Motor neuron (in vitro differentiated cells): ENCODE data around the gene LRRFIP2. TPM values are rescaled to one million over a fixed set of nuclear protein-coding genes. Genes with fewer than 3 reads are reported as not detected.
A peak's percentile ranks its signal among the peaks of the same experiment; 100 is the strongest.

Experiments
- ATAC-seq, 8 experiments: fragments of 200-7000 bp; cut with Tn5 transposase; replicated peaks in 6 of 8; 2 replicates each; pipeline ENCODE4 v1.8.0; 2021; ENCODE audit warnings: mild to moderate bottlenecking in 8 of 8, moderate library complexity in 8 of 8
- H3K27ac ChIP-seq, 2 donors: fragments of 250-450 bp; sonication (Bioruptor Pico); 2 replicates each; pipeline ENCODE4 v1.9.0; 2021; ENCODE audit warnings: antibody characterized with exemption in 2 of 2, mild to moderate bottlenecking in 2 of 2, moderate library complexity in 1 of 2
- H3K4me1 ChIP-seq, 2 donors: fragments of 250-450 bp; sonication (Bioruptor Pico); replicated peaks in 1 of 2; 2 replicates each; pipeline ENCODE4 v1.6.1; 2021; ENCODE audit warnings: antibody characterized with exemption in 2 of 2, mild to moderate bottlenecking in 2 of 2, moderate library complexity in 1 of 2
- H3K4me3 ChIP-seq, 5 donors: fragments of 250-450 bp; sonication (Bioruptor Pico); 2 replicates each; pipeline ENCODE4 v1.9.0; 2021; ENCODE audit warnings: antibody characterized with exemption in 5 of 5, mild to moderate bottlenecking in 5 of 5, moderate library complexity in 4 of 5
- WGBS, 10 experiments: fragments of 450-650 bp; shearing (Covaris generic); methylation state at CpG; one replicate each; pipeline ENCODE4 v1.0.0; 2022; 5-methylcytosine and 5-hydroxymethylcytosine counted together
- in situ Hi-C, 9 experiments: fragments of 400-800 bp; cut with MboI; loops; one replicate each; pipeline ENCODE4 v1.15.0; 2021; ENCODE audit warnings: low sequenced_read_pairs in 9 of 9, low pct_unique_long_range_greater_than_20kb in 2 of 9; ENCODE audit not compliant: unreplicated experiment in 9 of 9
- total RNA-seq, 8 experiments: library from RNA; unstranded; fragments of 300-600 nt; gene quantifications; 2 replicates each; pipeline versions ENCODE4 v1.2.3 to v1.2.4, GENCODE V29; 2022

LRRFIP2 gene
- total RNA-seq, 8 experiments from 2014 or later = 29.6 to 57.9 (median 42.7) TPM

DNA sequence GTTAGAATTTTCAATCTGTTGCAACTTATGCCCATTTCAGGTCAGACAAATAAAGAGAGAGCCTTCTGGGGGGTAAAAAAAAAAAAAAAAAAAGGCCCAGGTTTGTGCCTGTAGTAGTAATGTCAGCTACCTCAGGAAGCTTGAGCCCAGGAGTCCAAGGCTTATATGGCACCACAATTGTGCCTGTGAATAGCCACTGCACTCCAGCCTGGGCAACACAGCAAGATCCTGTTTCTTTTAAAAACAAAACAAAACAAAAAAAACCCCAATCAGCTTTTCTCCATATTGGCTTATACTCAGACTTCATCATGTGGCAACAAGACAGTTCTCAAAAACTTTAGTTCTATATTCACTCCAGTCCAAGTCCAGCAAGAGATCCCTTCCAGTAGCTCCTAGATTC is 8.4 kb upstream of the LRRFIP2 start:
- Histone ChIP-seq H3K4me1 (peaks cover 2% of the 10 kb centered on the region in 2 donors), H3K27ac (no peak overlapping the region), H3K4me3 (no peak overlapping the region)
- in situ Hi-C loops = no loop called here
- no peak for ATAC-seq

DNA sequence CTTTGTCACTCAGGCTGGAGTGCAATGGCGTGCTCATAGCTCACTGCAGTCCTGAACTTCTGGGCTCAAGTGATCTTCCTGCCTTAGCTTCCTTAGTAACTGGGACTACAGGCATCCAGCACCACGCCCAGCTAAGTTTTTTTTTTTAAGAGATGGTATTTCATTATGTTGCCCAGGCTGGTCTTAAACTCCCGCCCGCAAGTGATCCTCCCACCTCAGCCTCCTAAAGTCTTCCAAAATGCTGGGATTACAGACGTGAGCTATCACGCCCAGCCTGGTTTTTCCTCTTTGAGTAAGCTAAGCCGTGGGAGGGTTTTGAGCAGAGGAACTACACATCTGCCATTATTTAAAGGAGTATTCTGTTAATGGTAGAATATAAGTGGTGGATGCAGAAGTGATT is 7.4 kb upstream of the LRRFIP2 start:
- ATAC-seq = peak in 4 of 8 experiments; percentile 16 to 54 (median 47)
- WGBS, 10 experiments = 10 to 90% (median 79%) methylated on average over 1 to 7 of the region's 7 CpGs; no CpG with 5 or more reads in 1 of the 10 experiments
- H3K27ac ChIP-seq = no peak overlapping the region
- no peak overlapping the region for H3K4me3 ChIP-seq
- in situ Hi-C loops = no loop called here
- peaks cover 8 to 10% of the 10 kb centered on the region in 2 donors for H3K4me1 ChIP-seq

DNA sequence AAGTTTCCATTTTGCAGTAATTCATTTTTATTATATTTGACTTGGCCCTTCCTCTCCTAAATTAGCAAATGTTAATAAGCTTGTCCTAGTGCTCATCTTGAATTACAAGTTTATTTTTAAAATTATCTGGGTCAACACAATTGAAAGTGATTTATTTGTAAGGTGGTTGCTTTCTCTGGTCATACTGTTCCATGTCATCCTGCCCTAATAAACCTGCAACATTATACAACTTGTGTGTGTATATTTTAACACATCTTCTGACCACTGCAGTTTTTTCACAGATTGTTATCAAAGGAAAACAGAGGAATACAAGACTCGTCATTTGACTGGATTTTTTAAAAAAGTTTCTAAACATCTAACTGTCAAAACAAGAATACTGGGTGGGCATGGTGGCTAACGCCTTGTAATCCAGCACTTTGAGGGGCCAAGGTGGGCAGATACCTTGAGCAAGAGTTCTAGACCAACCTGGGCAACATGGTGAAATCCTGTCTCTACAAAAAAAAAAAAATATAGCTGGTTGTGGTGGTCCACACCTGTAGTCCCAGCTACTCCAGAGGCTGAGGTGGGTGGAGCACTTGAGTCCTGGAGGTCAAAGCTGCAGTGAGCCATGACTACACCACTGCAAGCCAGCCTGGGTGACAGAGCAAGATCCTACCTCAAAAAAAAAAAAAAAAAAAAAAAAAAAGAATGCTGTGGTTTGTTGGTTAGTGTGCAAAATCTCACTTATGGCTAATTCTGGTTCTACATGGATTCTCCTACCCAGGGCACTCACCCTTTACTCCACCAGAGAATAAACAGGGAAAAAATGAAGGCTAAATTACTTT is 5.0 kb upstream of the LRRFIP2 start:
- WGBS, 10 experiments = 86 to 100% (median 94%) methylated on average over 1 to 2 of the region's 2 CpGs; no CpG with 5 or more reads in 2 of the 10 experiments
- H3K27ac ChIP-seq = no peak overlapping the region

DNA sequence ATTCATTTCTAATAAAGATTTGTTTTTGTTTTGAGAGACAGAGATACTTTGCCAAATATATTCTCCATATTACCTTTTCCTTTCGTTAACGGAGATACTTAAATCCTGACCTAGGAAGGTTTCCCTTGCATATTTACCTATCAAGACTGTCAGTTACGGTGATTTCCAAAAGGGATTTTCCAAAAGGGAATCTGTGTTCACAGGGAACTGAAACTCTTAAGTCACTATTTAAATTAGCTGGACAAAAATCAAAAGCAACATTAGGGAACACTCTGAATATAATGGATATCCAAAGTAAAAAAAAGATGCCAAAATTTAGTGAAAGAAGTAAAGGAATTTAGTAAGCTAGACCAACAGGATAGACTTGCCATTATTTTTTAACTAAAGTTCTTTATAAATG is 576 bp downstream of the LRRFIP2 start:
- Histone ChIP-seq H3K27ac (no peak overlapping the region), H3K4me1 (peaks cover 10 to 18% of the 10 kb centered on the region in 2 donors), H3K4me3 (no peak overlapping the region)
- in situ Hi-C loops = no loop called here
- no peak for ATAC-seq
- 58 to 100% (median 95%) methylated on average over 2 to 3 of the region's 3 CpGs; no CpG with 5 or more reads in 1 of the 10 experiments for WGBS, 10 experiments

More for the DNA sequence above, 5.0 kb upstream of the LRRFIP2 start:
- H3K4me1 ChIP-seq = peaks cover 10 to 17% of the 10 kb centered on the region in 2 donors
- no peak for ATAC-seq
- no peak overlapping the region for H3K4me3 ChIP-seq
- in situ Hi-C loops = no loop called here

DNA sequence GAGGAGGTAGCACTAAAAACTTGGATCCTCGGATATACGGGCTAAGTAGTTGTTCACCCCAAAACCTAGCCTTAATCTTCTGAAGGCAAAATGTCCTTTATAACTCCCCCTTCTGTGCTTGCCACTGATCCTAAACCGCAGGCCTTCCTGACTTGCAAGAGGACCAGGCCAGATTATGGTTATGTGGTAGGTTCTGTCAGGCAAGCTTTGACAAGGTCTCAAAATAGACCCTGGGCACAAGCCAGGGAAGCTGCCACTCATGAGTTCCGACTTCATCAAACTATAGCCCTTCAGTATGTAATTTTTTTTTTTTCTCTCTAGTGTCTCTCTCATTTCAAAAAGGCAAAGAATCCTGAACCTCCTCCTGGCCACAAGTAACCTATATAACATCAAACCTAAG is 3.2 kb downstream of the LRRFIP2 start:
- 43 to 100% (median 81%) methylated on average over 1 to 3 of the region's 4 CpGs; no CpG with 5 or more reads in 2 of the 10 experiments for WGBS, 10 experiments
- no peak for ATAC-seq
- no peak overlapping the region for H3K4me3 ChIP-seq

DNA sequence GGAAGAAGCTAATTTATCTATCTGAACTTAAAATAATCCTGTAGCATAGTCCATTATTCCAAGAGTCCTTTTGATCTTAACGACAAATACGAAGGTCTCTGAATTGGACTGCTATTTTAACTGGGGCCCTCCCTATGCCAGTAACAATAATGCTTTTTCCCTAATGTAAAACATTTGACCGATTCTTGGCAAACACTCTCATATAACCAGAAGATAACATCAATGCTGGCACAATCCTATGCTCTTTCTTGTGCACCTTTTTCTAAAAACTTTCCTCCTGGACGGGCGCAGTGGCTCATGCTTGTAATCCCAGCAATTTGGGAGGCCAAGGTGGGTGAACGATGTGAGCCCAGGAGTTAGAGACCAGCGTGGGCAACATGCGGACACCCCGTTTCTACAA is 3.9 kb downstream of the LRRFIP2 start:
- ATAC-seq = no peak
- Histone ChIP-seq H3K27ac (no peak overlapping the region), H3K4me3 (no peak overlapping the region), H3K4me1 (peaks cover 0 to 9% of the 10 kb centered on the region in 2 donors)
- 27 to 95% (median 83%) methylated on average over 3 to 7 of the region's 9 CpGs; no CpG with 5 or more reads in 2 of the 10 experiments for WGBS, 10 experiments
- in situ Hi-C loops = no loop called here

More for the DNA sequence above, 3.2 kb downstream of the LRRFIP2 start:
- Histone ChIP-seq H3K27ac (no peak overlapping the region), H3K4me1 (peaks cover 0 to 9% of the 10 kb centered on the region in 2 donors)
- in situ Hi-C loops = no loop called here

DNA sequence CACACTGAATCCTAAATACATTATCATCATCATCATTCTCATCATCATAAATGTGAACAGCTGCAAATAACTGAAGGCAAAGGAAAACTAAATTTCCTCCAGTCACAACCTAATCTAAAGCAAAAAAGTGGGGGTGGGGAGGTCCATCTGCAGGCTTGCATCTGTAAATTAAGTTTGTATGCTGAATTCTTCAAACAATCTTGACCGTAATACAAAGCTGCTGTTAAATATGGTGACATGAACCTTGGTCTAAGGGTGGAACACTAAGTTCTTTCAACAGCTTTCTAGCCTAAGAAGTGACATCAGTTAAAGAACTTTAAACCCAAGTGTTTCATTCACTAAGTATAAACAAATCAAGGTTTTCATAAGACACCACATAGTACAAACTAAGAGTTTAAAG is 4.3 kb downstream of the LRRFIP2 start:
- in situ Hi-C loops = no loop called here
- no peak overlapping the region for H3K27ac ChIP-seq
- peaks cover 0 to 8% of the 10 kb centered on the region in 2 donors for H3K4me1 ChIP-seq
- WGBS, 10 experiments = 0 to 100% (median 71%) methylated on average over 1 of the region's 1 CpG; no CpG with 5 or more reads in 1 of the 10 experiments
- no peak overlapping the region for H3K4me3 ChIP-seq
- peak in 2 of 8 experiments; percentile 14 to 22 for ATAC-seq

DNA sequence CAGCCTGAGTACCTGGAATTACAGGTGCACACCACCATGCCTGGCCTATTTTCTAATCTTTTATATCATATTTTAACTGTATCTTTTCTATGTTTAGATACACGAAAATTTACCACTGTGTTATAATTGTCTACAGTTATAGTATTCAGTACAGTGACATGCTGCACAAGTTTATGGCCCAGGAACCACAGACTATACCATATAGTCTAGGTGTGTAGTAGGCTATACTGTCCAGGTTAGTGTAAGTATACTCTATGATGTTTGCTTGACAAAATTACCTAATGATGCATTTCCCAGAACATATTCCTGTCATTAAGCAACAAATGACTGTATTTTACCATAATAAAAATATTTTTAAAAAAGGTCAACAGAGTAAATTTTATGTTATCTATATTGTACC is 5.5 kb downstream of the LRRFIP2 start:
- H3K27ac ChIP-seq = no peak overlapping the region
- no peak for ATAC-seq
- in situ Hi-C loops = no loop called here
- WGBS, 10 experiments = 88 to 100% (median 100%) methylated on average over 1 of the region's 1 CpG; no CpG with 5 or more reads in 6 of the 10 experiments
- H3K4me1 ChIP-seq = no peaks in the 10 kb centered on the region
- no peak overlapping the region for H3K4me3 ChIP-seq

DNA sequence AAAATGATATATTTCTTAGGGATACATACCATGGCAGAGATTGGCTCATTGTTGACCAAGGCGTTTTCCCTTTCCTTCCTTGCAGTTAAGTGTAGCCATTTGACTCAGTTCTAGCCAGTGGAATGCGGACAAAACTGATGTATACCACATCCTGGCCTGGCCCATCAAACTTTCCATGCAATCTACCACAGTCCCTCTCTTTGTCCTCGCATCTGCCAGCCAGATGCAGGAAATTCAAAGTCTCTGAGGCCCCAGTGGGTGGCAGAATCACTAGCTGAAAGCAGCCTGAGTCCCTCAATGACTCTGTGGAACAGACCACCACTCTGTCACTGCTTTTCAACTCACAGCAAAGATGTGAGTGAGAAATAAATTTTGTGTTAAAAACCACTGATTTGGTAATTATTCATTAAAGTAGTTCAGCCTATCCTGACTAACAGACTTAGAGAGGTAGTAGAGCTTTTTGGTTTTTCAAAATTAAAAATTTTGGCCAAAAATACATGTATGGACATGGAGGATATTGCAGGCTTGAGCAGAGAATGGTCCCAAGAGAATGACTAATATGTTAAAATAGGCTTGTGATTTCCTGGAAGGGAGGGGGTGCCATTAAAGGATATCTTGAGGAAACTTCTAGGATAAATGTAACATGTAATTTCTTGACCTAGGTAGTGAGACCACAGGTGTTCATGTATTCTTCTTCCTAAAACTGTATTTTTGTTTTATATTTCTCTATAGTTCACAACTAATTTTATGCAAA is 10.9 kb downstream of the LRRFIP2 start:
- 0 to 72% (median 27%) methylated on average over 1 to 3 of the region's 3 CpGs; no CpG with 5 or more reads in 3 of the 10 experiments for WGBS, 10 experiments
- Histone ChIP-seq H3K4me1 (no peaks in the 10 kb centered on the region), H3K27ac (no peak overlapping the region), H3K4me3 (no peak overlapping the region)
- peak in 3 of 8 experiments; percentile 86 to 93 (median 91) for ATAC-seq
- in situ Hi-C loops = no loop called here

DNA sequence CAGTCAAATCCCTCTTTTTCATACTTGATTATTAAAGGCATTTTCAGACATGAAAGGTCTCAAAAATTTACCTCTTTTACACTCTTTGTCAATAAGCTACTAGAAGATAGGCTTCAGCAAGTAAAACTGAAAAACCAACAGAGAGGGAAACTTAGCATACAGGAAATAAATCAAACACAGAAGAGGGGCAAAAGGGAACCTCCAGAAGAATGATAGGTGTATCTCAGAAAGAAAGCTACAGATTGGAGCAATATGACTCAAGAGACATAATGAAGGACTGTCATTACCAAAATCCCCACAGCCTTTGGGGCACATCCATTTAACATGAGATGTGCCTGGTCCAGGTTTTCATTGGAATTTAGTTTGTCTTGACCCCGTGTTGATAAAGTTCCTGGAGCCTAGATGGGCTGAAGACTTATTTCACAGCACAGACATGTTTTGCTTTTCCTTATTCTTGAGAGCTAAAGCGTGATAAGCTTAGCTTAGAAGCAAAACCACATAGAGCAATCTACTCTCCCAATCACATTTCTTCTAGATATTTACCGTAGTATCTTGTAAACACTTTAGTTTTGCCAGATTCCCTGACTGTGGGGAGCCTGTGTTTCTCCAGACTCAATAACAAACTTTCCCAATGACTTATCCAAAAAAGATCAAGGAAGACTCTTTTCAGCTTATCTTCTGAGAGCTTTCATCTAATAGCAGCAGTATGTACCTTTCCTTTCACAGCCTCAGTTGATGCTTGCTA is 11.7 kb downstream of the LRRFIP2 start:
- H3K4me1 ChIP-seq = no peaks in the 10 kb centered on the region
- H3K4me3 ChIP-seq = no peak overlapping the region
- in situ Hi-C loops = no loop called here
- 30 to 100% (median 88%) methylated on average over 1 to 3 of the region's 3 CpGs for WGBS, 10 experiments
- no peak for ATAC-seq
- H3K27ac ChIP-seq = no peak overlapping the region

DNA sequence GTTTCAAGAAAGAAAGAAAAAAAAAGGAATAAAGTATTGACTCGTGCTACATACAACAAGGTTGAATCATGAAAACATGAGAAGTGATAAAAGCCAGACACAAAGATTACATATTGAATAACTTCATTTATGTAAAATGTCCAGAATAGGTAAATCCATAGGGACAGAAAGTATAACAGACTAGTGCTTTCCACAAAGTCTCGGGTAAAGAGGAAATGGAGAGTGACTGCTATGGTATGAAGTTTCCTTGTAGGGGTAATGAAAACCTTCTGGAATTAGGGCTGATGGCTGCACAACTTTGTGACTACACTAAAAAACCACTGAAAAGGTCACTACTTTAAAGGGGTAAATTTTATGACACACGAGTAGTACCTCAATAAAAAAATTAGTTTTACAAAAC is 13.0 kb downstream of the LRRFIP2 start:
- Histone ChIP-seq H3K27ac (no peak overlapping the region), H3K4me3 (no peak overlapping the region), H3K4me1 (no peaks in the 10 kb centered on the region)
- in situ Hi-C loops = no loop called here
- 47 to 100% (median 94%) methylated on average over 2 to 3 of the region's 3 CpGs for WGBS, 10 experiments
- ATAC-seq = no peak

DNA sequence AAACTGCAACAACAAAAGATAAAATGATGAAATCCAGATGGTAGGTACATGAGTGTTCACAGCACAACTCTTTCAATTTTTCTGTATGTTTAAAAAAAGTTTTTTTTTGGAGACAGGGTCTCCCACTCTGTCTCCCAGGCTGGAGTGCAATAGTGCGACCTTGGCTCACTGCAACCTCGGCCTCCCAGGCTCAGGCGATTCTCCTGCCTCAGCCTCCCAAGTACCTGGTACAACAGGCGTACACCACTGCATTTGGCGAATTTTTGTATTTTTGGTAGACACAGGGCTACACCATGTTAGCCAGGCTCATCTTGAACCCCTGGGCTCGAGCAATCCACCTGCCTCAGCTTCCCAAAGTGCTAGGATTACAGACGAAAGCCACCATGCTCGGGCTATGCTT is 18.6 kb downstream of the LRRFIP2 start:
- WGBS, 10 experiments = 70 to 100% (median 95%) methylated on average over 1 to 8 of the region's 8 CpGs; no CpG with 5 or more reads in 1 of the 10 experiments
- in situ Hi-C loops = no loop called here
- no peak overlapping the region for H3K4me3 ChIP-seq
- no peak overlapping the region for H3K27ac ChIP-seq
- H3K4me1 ChIP-seq = no peaks in the 10 kb centered on the region
- ATAC-seq = no peak
